22Rv1 (cell line): ENCODE results near the gene PLEK.
"Not testable (repeated sequence)": the region's sequence is repeated elsewhere in the genome, so short reads cannot be mapped to it uniquely, and the experiment has no call there.

Experiments used
- H3K27ac ChIP-seq: fragments of 450-650 bp; 2 replicates; pipeline ENCODE4 v1.5.1; 2017
- ZFX ChIP-seq: fragments of 450-650 bp; IDR thresholded peaks from 2 replicates; pipeline ENCODE4 v1.6.1; 2017; ENCODE audit warnings: antibody characterized with exemption, borderline replicate concordance
- TF ChIP-seq, protein P1 (sequence below): fragments of 450-650 bp; IDR thresholded peaks from 2 replicates; pipeline ENCODE4 v1.5.1; 2017; ENCODE audit warnings: mild to moderate bottlenecking

Gene PLEK

DNA sequence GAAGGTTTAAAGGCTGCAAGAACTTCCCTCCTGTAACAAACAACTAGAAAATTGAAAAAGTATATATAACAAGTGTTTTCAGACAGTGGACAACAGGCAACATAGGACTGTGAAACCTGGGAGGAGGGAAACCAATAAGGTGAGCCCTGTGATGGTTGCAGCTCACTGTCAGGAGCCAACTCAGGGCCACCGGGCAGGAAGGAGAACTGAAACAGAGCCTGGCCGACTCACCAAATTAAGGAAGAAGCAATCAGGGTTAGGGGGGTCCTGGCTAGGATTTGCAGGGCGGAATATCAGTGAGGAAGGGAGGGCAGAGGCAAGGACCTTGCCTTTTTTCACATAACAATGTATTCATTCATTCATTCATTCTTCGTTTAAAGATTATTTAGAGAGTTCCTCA is 23.5 kb upstream of the PLEK start:
- H3K27ac ChIP-seq = no peak overlapping the region
- no peak for TF ChIP-seq ZFX
- TF ChIP-seq, protein P1, sequence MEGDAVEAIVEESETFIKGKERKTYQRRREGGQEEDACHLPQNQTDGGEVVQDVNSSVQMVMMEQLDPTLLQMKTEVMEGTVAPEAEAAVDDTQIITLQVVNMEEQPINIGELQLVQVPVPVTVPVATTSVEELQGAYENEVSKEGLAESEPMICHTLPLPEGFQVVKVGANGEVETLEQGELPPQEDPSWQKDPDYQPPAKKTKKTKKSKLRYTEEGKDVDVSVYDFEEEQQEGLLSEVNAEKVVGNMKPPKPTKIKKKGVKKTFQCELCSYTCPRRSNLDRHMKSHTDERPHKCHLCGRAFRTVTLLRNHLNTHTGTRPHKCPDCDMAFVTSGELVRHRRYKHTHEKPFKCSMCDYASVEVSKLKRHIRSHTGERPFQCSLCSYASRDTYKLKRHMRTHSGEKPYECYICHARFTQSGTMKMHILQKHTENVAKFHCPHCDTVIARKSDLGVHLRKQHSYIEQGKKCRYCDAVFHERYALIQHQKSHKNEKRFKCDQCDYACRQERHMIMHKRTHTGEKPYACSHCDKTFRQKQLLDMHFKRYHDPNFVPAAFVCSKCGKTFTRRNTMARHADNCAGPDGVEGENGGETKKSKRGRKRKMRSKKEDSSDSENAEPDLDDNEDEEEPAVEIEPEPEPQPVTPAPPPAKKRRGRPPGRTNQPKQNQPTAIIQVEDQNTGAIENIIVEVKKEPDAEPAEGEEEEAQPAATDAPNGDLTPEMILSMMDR = no peak

DNA sequence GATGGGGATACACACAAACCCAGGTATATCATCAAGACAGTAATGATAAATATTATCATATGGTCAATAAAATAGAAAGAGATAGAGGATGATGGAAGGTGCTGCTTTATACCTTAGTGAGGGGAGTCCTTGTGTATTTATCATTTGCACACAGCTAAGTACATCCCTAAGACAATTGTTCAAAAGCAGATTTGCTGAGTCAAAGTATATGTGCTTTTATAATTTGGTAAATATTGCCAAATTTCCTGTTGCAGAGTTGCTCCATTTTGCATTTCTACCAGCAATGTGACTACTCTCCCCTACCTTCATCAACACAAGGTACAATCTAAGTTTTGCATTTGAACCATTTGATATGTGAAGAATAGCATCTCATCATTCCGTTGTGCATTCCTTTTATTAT is 22.6 kb upstream of the PLEK start:
- H3K27ac ChIP-seq = no peak overlapping the region
- TF ChIP-seq, protein P1 = no peak

DNA sequence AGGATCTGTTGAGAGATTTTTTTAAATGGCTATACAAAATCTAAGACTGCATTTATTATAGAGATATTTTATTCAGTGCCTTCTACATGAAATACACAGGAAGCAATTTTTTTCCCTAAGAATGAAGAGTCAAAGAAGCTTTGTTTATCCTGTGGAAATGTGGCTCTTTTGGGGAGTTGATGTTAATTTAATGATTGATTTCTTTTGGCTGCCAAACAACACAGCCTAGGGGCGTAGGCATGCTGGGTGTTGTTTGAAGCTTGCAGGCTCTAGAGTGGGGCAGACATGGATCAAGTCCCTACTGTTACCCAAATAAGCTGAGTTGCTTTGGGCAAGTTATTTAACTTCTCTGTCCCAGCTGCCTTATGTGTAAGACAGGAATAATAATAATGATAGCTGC is 21.1 kb upstream of the PLEK start:
- TF ChIP-seq ZFX = no peak
- TF ChIP-seq, protein P1 = no peak

DNA sequence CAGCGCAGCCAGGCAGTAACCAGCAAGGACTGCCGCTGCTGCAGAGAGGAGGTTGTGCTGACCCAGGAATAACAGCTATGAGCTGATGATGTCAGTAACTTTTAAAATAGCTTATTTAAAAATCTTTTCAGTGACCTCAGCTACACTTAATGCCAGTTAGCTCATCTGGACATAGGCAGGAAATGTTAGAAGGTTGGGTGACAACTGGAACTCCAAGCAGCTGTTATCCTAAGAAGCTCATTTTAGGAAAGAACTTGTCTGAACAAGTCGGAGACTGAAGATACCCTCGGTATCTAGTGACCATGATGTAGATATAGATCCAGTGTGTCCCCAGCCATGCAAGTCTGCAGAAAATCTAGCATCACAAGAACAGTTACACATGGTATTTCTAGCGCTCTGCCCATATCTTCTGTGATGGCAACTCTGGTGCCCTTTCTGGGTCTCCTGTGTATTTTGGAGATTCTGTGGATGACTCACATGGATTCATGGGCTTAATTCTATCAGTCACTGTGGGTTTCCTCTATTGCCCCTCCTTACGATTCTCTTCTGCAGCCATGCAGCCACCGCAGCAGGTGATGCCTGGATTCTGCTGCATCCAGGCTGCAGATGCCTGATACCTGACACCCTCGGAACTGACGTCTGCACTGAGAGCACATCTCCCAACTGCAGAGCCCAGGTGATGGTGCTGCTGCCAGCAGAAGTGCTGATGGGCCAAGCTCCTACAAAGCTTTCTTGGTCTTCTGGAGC is 19.8 kb upstream of the PLEK start:
- H3K27ac ChIP-seq = no peak overlapping the region
- no peak for TF ChIP-seq ZFX
- TF ChIP-seq, protein P1 = no peak

More for the DNA sequence above, 21.1 kb upstream of the PLEK start:
- no peak overlapping the region for H3K27ac ChIP-seq

DNA sequence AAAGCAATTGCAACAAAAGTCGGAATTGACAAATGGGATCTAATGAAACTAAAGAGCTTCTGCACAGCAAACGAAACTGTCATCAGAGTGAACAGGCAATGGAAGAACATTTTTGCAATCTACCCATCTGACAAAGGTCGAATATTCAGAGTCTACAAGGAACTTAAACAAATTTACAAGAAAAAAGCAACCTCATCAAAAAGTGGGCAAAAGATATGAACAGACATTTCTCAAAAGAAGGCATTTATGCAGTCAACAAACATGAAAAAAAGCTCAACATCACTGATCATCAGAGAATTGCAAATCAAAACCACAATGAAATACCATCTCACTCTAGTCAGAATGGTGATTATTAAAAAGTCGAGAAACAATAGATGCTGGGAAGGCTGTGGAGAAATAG is 16.0 kb upstream of the PLEK start:
- not testable (repeated sequence) for H3K27ac ChIP-seq

DNA sequence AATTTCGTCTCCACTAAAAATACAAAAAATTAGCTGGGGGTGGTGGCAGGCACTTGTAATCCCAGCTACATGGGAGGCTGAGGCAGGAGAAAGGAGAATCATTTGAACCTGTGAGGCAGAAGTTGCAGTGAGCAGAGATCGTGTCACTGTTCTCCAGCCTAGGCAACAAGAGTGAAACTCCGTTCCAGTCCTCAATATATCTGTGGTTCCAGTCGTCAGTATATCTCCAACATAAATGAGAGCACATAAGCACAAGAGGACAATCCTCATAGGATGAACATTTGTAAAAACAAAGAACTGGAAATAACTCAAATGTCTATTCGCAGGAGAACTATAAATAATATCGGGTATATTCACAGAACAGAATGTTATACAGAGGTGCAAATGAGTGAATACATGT is 13.1 kb upstream of the PLEK start:
- H3K27ac ChIP-seq = no peak overlapping the region
- TF ChIP-seq, protein P1 = no peak
- no peak for TF ChIP-seq ZFX

DNA sequence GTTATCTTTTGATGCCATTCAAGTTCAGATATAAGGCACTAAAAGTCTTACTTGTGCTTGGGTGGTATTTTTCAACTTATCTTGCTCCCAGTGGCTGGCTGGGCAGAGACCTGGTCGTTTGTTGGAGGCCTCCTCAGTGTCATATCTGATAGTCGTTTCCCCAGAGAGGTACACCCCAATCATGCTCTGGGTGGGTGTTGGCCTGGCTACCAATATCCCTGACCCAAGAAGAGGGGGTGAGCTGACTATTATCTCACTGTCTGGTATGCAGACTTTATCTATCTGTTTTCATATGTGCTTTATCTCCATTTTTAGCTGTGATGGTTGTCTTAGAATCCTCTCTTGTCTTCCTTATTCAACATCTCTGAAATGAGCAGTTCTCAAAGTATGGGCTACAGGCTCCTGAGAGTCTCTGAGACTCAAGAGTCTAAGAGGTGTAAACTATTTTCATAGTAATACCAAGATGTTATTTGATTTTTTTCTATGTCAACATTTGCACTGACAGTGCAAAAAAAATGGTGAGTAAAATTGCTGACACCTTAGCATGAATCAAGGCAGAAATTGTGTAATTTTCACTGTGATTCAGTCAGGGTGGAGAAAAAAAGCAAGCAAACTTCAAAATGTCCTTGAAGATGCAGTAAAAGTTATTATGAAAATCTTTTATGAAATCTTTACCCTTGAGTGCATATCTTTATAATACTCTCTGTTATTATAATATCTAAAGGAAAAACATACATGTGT is 12.3 kb upstream of the PLEK start:
- TF ChIP-seq, protein P1 = no peak
- TF ChIP-seq ZFX = no peak
- no peak overlapping the region for H3K27ac ChIP-seq
